ENCODE measurements around the gene GMEB1. TPM values are rescaled to one million over a fixed set of nuclear protein-coding genes. Genes with fewer than 3 reads are reported as not detected.

The GMEB1 gene
- total and polyA plus RNA-seq, 2 experiments from 2014 or later, result 13.3 to 20.2 TPM

GRCh38 chr1:28682840-28683239, 14.3 kb downstream of the GMEB1 start:
- Histone ChIP-seq H3K4me3 (no peak overlapping the region), H3K27me3 (ENCODE audit: insufficient read depth) (no peaks in the 10 kb centered on the region), H3K36me3 (ENCODE audit: insufficient read depth) (peaks cover 8% of the 10 kb centered on the region; the same call in 1 of the 2 replicates), H3K4me1 (ENCODE audit: insufficient read depth) (no peaks in the 10 kb centered on the region), H3K4me2 (no peak overlapping the region), H3F3A (replicated peaks; ENCODE audit: low read depth) (peaks cover 5% of the 10 kb centered on the region; the same call in 1 of the 2 replicates), H3K27ac (ENCODE audit: low read depth) (peak overlapping the region; percentile 26; the same call in 1 of the 2 replicates), H2AFZ (no peak overlapping the region), H4K20me1 (replicated peaks; ENCODE audit: insufficient read depth) (no peaks in the 10 kb centered on the region), H3K79me2 (replicated peaks; ENCODE audit: insufficient read depth) (peaks cover 12% of the 10 kb centered on the region; the same call in 1 of the 2 replicates), H3K9me2 (ENCODE audit: insufficient read depth) (no peaks in the 10 kb centered on the region)
- TF ChIP-seq ZNF114 (CRISPR knock-in tag; IDR thresholded peaks at IDR 0.05) (no peak), NANOG (IDR thresholded peaks at IDR 0.05; ENCODE audit: borderline replicate concordance) (no peak), REST (IDR thresholded peaks at IDR 0.05; ENCODE audit: unreplicated experiment) (no peak), ETS1 (IDR thresholded peaks at IDR 0.05) (no peak)
- no peak for DNase-seq (ENCODE audit: low spot score)
- Mint-ChIP-seq H3K36me3 (ENCODE audit: low read depth) (peaks cover 29% of the 10 kb centered on the region), H3K4me1 (no peaks in the 10 kb centered on the region; the same call in 2 of the 3 replicates), H3K9me3 (no peaks in the 10 kb centered on the region), H3K4me3 (no peak overlapping the region), H3K27ac (0 out of 2 replicates have a peak overlapping the region, but pooled peaks have one; percentile 31), H3K27me3 (ENCODE audit: insufficient read depth, low read depth, poor library complexity) (peaks cover 5% of the 10 kb centered on the region)
- no peak for ATAC-seq

GRCh38 chr1:28684937-28685336, 16.4 kb downstream of the GMEB1 start:
- DNase-seq (ENCODE audit: low spot score) (no peak), ATAC-seq (no peak)
- H3K4me3 Mint-ChIP-seq, result no peak overlapping the region
- Histone ChIP-seq H3K36me3 (ENCODE audit: insufficient read depth) (peaks cover 13% of the 10 kb centered on the region; the same call in 1 of the 2 replicates), H3K9me2 (ENCODE audit: insufficient read depth) (no peaks in the 10 kb centered on the region), H3K27me3 (ENCODE audit: insufficient read depth) (no peaks in the 10 kb centered on the region), H3K79me2 (replicated peaks; ENCODE audit: insufficient read depth) (no peaks in the 10 kb centered on the region; the same call in 1 of the 2 replicates), H3K4me3 (no peak overlapping the region), H3K4me2 (no peak overlapping the region), H4K20me1 (replicated peaks; ENCODE audit: insufficient read depth) (no peaks in the 10 kb centered on the region), H3K27ac (ENCODE audit: low read depth) (no peak overlapping the region), H3F3A (replicated peaks; ENCODE audit: low read depth) (peaks cover 5% of the 10 kb centered on the region; the same call in 1 of the 2 replicates), H2AFZ (no peak overlapping the region), H3K4me1 (ENCODE audit: insufficient read depth) (no peaks in the 10 kb centered on the region)
- no peaks in the 10 kb centered on the region; the same call in 2 of the 3 replicates for H3K4me1 Mint-ChIP-seq
- no peak overlapping the region for H3K27ac Mint-ChIP-seq
- H3K27me3 Mint-ChIP-seq (ENCODE audit: insufficient read depth, low read depth, poor library complexity), result peaks cover 3% of the 10 kb centered on the region
- peaks cover 33% of the 10 kb centered on the region for H3K36me3 Mint-ChIP-seq (ENCODE audit: low read depth)
- H3K9me3 Mint-ChIP-seq, result no peaks in the 10 kb centered on the region
- no peak for TF ChIP-seq ZNF462 (CRISPR knock-in tag; IDR thresholded peaks at IDR 0.05)
- TF ChIP-seq EZH2phosphoT487 (IDR thresholded peaks at IDR 0.05; ENCODE audit: unreplicated experiment), result no peak
- TF ChIP-seq POLR2AphosphoS5 (IDR thresholded peaks at IDR 0.05; ENCODE audit: low read depth), result no peak
- no peak for TF ChIP-seq ZNF331 (CRISPR knock-in tag; IDR thresholded peaks at IDR 0.05; ENCODE audit: low read depth)
- no peak for TF ChIP-seq ETS1 (IDR thresholded peaks at IDR 0.05)
- TF ChIP-seq ZNF114 (CRISPR knock-in tag; IDR thresholded peaks at IDR 0.05), result no peak

Measured in GM23338 (cell line).